Stimulated activated CD8-positive, alpha-beta memory T cell treated with anti-CD3 and anti-CD28 coated beads, Interleukin-7, amount 100 ng/mL, for 48 hours (primary cell): Measurements from ENCODE around the gene RGS14.
"Not testable (repeated sequence)": the region's sequence is repeated elsewhere in the genome, so short reads cannot be mapped to it uniquely, and the experiment has no call there.

Experiments used
- DNase-seq, 2 donors: peaks; one replicate each; pipeline ENCODE4 v3.0.0-alpha.2; 2020; ENCODE audit warnings: low read depth in 1 of 2; ENCODE audit errors: extremely low read depth in 1 of 2

Gene RGS14

DNA sequence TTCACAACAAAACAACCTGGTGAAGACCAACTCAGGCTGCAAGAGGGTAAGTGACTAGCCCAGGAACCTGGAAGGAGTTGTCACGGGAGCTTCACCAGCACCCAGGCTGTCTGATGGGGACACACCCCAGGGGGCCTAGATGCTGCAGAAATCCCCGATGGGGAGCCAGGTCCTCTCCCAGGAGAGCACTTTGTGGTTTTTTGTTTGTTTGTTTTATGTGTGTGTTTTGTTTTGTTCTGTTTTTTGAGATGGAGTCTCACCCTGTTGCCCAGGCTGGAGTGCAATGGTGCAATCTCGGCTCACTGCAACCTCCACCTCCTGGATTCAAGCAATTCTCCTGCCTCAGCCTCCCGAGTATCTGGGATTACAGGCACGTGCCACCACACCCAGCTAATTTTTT is 17.8 kb downstream of the RGS14 start:
- DNase-seq = not testable (repeated sequence)

GRCh38 chr5:177376107-177376506 is 18.4 kb downstream of the RGS14 start:
- DNase-seq = no peak

DNA sequence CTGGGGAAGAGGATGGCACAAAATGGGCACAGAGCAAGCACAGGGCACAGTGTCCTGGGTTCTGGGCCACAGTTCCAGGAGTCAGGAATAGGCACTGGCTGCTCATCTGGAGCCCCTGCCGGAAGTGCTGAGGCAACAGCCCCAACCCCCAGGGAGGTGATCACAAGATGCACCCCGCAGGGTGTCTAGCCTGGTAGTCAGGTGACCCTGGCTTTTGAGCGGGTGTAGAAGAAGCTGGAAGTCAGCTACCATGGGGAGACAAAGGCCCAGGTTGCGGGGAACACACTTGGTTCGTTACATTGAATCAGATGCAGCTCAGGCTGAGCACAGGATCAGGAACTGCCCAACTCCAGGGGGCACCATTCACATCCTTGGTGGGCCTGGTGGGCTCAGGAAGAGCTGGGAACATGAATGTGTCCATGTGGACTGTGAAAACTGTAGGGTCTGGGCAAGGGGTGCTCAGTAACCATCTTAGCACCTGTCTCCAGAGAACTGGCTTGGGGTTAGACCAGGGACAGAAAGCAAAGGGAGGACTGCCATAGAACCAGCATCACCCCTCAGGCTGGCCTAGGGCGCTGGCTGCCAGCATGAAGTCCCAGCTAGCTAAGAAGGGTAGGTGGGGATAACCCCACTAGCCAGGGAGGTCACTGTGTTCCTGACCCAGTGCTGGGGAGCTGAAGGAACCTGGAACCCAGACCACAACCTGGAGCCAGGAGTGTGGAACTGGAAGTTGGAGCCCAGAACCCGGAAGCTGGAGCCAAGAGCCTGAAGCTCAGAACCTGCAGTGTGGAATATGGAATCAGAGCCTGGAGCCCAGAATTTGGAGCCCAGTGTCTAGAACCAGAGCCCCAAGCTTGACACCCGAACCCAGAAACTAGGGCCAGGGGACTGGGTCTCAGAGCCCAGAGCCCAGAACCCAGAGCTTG is 20.4 kb downstream of the RGS14 start:
- DNase-seq = no peak

DNA sequence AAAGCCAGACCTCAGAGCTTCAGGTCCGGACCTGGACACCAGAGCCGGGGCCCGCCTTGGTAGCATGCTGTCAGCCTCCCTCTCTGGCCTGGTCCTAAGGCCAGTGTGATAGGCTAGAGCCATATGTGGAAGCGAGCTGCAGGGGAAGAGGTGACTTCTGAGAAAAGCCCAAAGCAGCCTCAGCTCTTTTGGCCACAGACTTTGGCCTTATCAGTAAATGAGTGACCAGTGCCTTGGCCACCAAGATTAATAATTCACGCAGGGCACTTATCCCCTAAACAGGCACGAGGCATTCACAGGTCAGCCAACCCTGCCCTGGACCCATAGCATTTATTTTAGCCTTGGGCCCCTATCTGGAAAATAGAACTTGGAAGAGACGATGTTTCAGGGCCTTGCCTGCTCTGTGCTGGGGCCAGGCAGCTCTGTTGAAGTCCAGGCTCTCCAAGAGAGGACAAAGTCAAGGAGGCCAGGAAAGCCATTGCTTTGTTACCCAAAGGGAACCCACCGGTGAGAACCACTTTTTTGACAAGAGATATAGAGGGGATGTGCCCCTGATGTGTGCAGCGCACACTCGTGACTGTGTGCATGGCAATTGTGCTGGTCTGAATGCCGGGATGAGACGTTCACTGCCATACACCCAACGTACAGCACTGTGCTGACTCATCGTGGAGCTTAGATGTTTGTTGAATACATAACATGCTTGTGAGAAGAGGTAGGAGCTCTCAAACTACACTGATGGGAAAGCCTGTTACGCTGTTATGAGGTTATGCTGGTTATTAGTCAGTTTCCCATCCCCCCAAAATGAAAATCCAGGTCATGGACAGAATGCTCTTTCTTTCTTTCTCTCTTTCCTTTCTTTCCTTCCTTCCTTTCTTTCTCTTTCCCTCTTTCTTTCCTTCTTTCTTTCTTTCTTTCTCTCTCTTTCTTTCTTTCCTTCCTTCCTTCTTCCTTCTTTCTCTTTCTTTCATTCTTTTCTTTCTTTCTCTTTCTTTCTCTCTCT is 21.5 kb downstream of the RGS14 start:
- DNase-seq = no peak

- no peak for DNase-seq
Measured at GRCh38 chr5:177380805-177381126, 23.0 kb downstream of the RGS14 start.

- no peak for DNase-seq
Measured at GRCh38 chr5:177382423-177383029, 24.8 kb downstream of the RGS14 start.

- no peak for DNase-seq
Measured at GRCh38 chr5:177383181-177383580, 25.5 kb downstream of the RGS14 start.

DNA sequence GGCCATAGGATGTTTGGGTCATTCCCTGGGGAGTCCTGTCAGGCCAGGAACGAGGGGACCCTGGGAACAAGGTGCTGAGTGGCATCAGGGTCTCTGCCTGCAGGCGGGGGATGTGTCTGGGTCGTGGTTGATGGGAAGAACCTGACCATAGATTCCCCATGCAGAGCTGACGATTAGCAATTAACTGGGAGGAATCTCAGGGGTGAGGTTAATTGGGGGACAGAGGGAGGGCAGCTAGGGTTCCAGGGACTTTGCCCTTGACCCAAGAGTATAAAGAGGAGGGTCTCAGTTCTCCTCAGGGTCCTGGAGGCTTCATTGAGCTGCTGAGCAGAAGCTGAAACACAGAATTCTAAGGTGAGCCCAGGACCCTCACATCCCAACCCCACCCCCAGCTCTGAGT is 26.4 kb downstream of the RGS14 start, which contains the start of gene SLC34A1:
TSS of gene SLC34A1 (plus strand) at position 301 of the 400 bp plus-strand sequence. CDS start 1,308 bp downstream, outside the sequence.
- DNase-seq = no peak

GRCh38 chr5:177385720-177386119 is 28.0 kb downstream of the RGS14 start:
- DNase-seq = no peak

GRCh38 chr5:177386542-177386941 is 28.8 kb downstream of the RGS14 start:
- DNase-seq = no peak

GRCh38 chr5:177387405-177387804 is 29.7 kb downstream of the RGS14 start:
- DNase-seq = no peak

DNA sequence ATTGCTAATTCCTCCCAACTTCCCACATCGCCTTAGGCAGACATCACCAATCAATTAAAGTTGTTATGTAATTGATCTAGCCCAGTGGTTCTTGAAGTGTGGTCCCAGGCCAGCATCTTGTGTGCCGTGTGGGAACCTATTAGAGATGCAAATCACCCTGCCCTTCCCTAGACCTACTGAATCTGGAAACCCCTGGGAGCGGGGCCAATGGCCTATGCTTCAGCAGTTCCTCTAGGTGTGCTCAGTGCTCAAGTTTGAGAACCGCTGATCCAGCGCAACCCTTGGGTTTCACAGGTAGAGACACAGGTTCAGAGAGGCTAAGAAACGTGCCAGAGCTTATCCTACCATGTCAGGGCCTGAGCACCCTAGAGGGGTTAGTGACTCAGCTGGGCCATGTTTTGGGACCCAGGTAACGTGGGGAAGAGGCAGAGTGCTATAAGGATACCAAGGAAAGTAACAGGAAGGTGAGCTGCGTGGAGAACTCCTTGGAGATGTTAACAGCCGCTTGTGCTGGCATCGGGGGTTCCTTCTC is 30.9 kb downstream of the RGS14 start:
- DNase-seq = no peak

DNA sequence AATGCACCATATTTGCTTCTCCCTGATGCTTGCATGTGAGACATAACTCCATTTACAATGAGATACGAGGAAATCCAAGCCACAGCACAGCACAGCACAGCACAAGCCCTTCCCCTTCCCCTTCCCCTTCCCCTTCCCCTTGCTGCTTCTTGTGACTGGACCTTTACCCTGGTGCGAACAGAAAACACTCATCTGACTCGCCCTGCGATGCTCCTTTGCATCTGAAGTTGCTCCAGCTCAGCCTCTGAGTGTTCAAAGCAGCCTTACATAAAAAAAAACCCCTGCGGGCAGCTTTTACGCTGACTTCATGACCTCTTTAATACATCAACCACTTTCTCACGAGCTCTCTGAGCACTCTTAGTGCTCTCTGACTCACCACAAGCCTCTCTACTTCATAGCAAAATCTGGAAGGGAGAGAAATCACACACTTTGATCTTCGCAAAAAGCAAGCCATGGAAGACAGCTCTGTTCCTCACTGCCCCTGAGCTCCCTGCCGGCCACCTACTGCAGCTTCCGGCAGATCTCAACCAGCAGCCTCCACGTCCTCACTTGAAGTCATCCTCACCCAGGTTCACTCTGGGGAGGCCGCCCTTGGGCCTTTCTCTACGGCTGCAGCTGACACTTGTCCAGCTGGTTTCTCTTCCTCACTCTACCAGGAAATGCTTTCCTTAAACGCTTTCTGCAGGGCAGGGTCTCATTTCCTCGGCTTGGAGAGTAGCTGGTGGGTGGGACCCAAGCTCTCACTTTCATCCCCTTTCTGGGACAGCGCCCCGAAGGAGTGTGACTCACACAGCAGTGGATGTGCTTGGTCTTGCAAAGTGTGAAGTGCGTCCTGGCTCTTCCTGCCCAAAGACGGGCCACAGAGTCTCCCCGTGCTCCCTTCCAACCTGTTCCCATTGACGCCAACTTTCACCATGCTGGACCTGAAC is 31.8 kb downstream of the RGS14 start:
- peak in 1 of 2 donors; percentile 53 for DNase-seq

- peak; percentile 59 to 74 for DNase-seq
Measured at GRCh38 chr5:177390363-177391300, 32.9 kb downstream of the RGS14 start.

DNA sequence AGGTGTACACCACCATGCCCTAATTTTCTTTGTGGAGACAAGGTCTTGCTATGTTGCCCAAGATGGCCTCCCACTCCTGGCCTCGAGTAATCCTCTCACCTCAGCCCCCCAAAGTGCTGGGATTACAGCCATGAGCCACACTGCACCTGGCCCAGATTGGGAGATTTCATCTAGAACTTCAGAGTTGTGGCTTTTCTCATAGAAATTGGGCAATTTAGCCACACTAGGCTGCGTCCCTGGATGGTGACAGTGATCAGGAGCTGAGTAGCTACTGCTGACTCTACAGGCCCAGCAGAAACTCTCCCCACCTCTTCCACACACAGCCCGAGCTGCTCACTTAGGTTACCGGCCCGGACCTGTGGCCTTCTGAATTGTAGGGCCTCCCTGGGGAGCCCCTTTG is 35.0 kb downstream of the RGS14 start:
- no peak for DNase-seq

DNA sequence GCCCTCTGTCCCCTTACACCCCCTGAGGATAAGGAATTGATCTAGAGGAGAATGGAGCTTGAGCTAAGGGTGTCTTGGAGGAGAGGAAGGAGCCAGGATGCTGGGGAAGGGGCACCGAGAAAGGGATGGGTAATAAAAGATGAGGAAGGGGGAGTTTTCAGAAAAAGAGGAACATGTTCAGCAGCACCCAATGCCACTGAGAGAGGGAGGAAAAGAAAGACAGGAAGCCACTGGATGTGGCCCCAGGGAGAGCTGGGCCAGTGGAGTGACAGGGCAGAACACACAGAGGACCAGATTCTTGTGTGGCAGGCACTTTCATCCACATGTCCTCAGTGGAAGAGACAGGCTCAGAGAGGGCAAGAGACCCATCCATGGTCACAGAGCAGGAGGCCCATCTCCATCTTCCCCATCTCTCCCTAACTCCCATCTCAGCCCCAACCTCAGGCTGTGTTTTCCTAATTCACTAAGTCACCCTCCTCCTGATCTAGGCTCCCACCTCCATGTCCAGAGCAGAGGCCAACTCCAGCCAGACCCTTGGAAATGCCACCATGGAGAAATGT is 35.6 kb downstream of the RGS14 start:
- DNase-seq = no peak

GRCh38 chr5:177393990-177394389 is 36.3 kb downstream of the RGS14 start:
- no peak for DNase-seq

- no peak for DNase-seq
Measured at GRCh38 chr5:177396078-177396477, 38.4 kb downstream of the RGS14 start.
